Measurements from ENCODE around the gene PSMA5.
"Not testable (repeated sequence)": the region's sequence is repeated elsewhere in the genome, so short reads cannot be mapped to it uniquely, and the experiment has no call there.

Gene PSMA5

GRCh38 chr1:109392788-109393616 lies 33.2 kb downstream of the PSMA5 start:
- no peak for DNase-seq (ENCODE audit: low read depth in 2 of 2, low spot score in 1 of 2)

DNA sequence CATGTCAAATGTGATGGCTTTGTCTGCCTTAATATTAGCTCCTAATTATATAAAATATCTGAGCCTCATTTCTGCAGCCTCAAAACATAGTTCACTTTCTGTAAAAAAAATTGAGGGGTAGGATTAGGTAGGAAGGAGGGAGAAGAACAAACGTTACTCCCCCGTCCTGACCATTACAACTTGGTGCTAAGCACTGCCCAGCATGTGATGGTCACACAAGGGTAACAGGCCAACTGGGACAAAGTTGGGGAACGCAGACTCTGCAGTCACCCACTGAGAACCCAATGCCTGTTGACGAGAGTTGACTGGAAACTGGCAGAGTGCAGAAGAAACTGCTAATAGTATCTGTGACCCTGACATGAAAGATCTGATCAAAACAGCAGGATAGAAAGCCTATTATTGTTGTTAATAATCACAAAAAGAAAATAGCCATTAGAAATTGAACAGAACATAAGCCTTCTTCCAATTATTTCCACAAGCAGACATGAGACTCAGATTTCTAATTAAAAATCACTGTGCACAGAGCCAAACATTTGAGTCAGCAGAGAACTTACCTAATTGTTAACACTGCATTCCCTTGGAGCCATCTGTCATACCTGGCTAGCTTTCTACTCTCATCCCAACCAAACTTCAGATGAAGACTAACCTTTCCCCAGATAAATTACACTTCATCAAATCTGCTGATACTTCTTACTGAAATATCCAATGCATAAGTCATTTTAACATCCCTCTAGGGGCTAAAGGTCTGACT lies 34.0 kb downstream of the PSMA5 start:
- no peak for DNase-seq (ENCODE audit: low read depth in 2 of 2, low spot score in 1 of 2)

DNA sequence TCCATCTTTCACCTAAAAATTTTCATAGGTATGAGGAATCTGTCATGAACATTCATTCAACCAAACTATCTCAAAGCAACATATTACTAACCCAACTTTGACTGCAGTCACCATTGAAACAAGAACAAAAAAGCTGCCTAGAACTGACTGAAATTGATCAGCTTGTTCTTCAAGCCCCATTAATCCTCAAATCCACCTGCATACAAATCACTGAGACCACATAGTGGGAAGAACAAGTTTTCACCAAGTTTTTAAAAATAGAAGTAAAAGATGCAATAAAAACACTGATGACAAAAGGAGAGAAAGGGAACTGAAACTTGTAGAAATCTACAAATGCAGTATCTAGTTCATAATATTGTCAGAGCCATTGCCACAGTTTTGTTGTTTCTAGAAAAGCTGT lies 34.6 kb downstream of the PSMA5 start:
- DNase-seq (ENCODE audit: low read depth in 2 of 2, low spot score in 1 of 2), result no peak

DNA sequence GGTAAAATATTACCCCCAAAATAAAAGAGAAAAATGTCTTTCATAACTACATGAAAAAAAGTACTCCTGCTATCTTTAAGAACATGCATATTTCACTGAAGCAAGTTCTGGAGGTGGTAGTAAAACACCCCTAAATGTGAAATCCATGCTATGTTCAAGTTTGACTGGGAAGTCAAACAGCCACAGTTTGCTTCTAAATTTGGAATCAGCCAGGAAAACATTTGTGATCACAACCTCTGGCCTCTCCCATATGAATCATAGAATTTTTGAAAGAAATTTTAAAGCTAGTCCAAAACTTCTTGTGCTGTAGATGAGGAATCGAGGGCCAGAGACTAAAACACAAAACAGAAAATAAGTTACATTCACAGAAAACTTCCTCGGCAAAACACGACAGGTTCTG lies 35.1 kb downstream of the PSMA5 start:
- no peak for DNase-seq (ENCODE audit: low read depth in 2 of 2, low spot score in 1 of 2)

DNA sequence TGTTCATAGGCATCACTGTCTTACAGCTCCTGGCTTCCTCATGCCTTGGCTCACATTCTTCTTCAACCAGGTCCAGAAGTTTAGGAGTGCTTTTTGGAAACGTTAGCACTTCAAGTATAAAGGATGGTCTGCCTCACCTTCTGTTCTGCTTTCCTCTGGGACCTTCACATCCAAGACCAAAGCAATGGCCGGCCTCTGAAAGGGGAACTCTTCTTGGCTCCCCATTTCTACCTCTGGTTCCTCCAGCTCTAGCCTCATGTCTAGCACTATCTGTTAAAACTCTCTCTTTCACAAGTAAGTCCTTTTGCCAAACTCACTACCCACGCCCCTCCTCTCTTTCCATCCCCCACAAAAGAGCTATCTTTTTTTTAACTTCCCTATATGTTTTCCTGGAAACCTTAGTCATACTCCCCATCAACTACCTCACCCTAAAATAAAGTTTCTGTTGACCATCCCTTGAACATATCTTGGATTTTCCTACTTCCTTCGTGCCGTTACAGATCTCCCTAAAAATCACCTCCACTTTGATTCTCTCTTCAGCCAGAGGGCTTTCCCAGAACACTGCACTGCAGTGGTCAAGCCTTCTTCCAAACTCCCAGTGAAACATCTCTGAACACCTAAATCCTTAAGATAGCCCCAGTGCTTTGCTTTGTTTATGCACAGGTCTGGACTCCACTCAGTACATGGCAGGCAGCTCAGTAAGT lies 36.5 kb downstream of the PSMA5 start:
- no peak for DNase-seq (ENCODE audit: low read depth in 2 of 2, low spot score in 1 of 2)

DNA sequence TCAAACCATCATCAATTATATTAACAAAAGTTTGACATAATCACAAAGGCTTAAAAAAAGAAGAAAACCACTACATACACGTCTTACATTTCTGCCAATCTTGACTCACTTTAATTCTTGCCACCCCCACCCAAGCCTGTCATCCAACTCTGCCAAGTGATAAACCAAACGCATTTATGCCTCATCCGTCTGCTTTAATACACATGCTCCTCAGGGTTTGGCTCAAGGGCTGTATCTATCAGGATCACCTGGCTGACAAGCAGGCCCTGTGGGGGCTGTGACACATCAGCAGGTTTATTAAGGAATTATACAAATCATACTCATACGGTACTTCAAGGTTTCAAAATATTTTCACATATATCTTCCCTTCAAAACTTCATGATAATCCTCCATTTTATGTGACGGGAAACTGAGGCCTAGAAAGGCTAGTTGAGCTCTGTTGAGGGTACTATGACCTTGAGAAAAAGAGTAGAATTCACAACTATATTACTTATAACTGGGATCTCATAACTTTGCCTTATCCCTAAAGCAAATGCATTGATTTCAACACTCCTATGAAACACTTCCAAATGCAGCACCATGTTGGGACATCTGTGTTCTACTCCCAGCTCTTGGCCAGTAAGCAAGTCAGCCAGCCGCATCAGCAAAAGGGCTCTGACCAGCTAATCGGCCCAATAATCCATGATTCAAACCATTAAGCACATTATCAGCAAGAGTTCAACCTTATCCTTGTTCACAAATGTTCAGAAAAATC lies 37.2 kb downstream of the PSMA5 start:
- no peak for DNase-seq (ENCODE audit: low read depth in 2 of 2, low spot score in 1 of 2)

DNA sequence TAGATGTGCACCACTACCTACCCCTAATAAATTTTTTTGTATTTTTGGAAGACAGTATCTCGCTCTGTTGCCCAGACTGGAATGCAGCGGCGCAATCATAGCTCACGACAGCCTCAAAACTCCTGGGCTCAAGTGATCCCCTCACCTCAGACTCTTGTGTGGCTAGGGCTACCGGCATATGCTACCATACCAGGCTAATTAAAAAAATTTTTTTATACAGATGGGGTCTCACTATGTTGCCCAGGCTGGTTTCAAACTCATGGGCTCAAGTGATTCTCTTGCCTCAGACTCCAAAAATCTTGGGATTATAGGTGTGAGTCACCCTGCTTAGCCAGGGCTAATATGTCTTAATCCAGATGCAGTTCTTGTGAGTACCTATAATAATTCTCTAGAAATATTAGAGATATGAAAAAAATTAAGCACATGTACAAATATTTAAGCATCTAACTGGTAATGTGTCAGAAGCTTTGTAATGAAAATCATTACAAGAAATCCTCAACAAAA lies 38.0 kb downstream of the PSMA5 start:
- DNase-seq (ENCODE audit: low read depth in 2 of 2, low spot score in 1 of 2), result no peak

DNA sequence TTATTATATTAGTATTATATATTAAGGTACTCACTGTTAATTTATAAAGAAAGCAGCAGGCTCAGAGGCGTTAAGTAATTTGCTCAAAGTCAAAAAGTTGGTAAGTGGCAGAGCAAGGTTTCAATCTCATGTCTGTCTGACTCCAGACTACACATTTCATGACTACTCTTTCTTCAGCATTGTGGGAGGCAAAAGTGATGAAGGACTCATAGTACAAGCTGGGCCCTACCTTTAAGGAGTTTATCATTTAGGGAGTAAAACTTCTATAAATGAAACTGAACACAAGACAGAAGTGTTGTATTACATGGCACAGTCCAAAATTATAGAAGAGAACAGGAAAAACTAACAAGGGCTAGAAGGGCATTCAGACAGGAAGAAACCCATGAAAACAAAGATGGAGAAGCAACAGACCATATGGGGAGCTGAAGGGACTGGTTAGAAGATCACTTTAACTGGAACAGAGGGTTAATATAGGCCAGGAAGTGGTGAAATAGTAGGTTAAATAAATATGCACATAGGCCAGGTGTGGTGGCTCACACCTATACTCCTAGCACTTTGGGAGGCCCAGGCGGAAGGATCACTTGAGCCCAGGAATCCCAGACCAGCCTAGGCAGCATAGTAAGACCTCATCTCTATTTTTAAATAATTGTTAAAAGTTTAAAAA lies 40.1 kb downstream of the PSMA5 start:
- DNase-seq (ENCODE audit: low read depth in 2 of 2, low spot score in 1 of 2), result no peak

DNA sequence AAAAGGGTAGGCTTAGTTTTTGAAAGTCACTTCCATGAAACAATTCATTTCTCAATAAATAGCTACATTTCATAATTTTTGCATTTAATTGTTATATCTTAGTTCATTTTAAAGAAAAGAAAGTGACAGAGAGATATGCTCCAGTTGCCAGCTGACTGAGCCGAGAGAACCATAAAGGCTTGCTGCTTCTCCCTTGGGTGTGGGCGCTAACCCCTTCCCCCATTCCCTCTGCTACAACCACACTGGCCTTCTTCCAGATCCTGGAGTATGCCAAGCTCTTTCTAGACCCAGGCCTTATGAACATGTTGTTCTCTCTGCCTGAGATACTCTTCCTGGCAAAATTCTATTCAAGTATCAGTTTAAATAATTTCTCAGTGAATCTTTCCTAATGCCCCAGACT lies 40.8 kb downstream of the PSMA5 start:
- DNase-seq (ENCODE audit: low read depth in 2 of 2, low spot score in 1 of 2), result no peak

GRCh38 chr1:109383854-109384253 lies 42.4 kb downstream of the PSMA5 start:
- no peak for DNase-seq (ENCODE audit: low read depth in 2 of 2, low spot score in 1 of 2)

DNA sequence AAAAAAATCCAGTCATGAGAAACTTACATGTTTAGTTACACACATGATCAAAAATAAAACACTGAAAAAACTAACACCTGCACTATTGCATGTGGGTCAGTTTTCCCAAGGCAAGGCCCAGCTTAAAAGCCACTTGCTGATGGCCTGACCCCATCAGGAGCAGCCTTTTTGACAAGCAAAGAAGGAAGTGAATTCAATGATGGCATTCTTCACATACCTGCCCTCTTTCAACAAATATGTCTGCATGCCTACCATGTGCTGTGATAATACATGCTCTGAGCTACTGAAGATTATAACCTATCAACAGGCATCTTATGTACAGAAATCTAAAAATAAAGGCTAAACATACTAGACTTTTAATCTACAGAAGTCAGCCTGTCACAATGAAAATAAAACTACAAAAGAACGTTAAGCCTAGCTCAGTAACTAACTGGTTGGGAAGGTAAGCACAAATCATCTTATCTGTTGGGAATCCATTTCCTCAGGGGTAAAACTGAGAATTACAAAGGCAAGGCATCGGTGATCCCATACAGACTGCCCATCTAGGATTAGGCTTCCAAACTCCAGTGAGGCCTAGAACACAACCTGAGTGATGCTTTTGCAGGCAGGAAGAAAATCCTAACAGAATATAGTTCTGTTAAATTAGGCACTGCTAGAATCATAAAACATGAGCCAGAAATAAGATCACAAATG lies 43.0 kb downstream of the PSMA5 start:
- DNase-seq (ENCODE audit: low read depth in 2 of 2, low spot score in 1 of 2), result no peak

DNA sequence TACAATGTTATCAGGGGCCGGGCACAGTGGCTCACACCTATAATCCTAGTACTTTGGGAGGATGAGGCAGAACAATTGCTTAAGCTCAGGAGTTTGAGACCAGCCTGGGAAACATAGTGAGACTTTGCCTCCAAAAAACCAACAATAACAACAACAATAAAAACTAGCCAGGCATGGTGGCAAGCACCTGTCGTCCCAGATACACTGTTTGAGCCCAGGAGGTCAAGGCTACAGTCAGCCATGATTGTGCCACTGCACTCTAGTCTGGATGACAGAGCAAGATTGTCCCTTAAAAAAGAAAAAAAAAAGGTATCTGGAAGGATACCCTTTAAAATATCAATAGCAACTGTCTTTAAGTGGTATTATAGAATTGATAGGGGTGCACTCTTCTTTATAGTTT lies 44.7 kb downstream of the PSMA5 start:
- DNase-seq (ENCODE audit: low read depth in 2 of 2, low spot score in 1 of 2), result no peak

DNA sequence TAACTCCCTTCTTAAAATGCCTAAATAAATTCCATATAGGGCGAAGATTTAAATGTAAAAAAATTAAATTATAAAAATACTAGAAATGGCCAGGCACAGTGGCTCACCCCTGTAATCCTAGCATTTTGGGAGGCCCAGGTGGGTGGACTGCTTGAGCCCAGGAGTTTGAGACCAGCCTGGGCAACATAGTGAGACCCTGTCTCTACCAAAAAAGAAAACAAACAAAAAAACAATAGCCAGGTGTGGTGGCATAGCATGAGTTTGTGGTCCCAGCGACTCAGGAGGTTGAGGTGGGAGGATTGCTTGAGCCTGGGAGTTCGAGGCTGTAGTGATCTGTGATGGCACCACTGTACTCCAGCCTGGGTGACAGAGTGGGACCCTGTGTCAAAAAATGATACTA lies 46.3 kb downstream of the PSMA5 start:
- DNase-seq (ENCODE audit: low read depth in 2 of 2, low spot score in 1 of 2), result no peak

DNA sequence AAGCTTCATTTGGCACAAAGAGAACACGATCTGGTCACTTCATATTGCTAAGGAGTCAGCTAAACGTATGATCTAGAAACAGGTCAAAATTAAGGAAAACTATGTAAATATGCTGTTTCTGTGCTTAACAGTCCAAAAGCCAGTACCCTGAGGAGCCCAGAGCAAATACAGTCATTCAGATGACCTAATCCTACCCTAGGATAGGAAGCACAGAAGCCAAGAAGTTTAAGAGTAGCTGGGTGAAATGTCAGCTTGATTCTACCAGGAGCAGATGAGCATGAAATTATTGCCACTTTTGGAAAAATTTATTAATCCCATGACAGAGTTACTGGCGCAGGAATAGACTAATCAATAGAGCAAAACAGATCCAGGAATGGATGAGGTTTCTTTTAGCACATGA lies 46.8 kb downstream of the PSMA5 start:
- no peak for DNase-seq (ENCODE audit: low read depth in 2 of 2, low spot score in 1 of 2)

DNA sequence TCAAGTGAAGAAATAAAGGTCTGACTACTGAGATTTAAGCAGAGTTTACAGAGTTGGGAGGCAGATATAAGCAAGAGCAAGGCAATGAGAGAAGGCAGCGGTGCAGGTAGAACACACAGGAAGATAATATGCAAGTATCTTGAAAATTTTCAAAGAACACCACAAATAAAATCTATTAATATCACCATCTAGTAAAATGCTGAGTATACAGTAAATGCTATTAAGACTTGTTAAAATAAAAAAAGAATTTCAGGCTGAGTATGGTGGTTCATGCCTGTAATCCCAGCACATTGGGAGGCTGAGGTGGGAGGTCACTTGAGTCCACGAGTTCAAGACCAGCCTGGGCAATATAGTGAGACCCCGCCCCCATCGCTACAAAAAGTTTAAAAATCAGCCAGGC lies 48.5 kb downstream of the PSMA5 start:
- DNase-seq (ENCODE audit: low read depth in 2 of 2, low spot score in 1 of 2), result no peak

DNA sequence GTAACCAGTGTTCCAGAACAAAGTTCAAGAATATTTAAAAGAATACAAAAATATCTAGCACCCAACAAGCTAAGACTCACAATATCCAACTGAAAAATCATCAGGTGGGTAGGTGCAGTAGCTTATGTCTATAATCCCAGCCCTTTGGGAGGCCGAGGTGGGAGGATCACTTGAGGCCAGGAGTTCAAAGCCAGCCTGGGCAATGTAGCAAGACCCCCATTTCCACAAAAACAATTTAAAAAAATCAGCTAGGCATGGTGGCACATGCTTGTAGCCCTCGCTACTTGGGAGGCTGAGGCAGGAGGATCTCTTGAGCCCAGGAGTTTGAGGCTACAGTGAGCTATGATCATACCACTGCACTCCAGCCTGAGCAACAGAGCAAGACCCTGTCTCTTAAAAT lies 52.6 kb downstream of the PSMA5 start:
- not testable (repeated sequence) for DNase-seq (ENCODE audit: low read depth in 2 of 2, low spot score in 1 of 2)

DNA sequence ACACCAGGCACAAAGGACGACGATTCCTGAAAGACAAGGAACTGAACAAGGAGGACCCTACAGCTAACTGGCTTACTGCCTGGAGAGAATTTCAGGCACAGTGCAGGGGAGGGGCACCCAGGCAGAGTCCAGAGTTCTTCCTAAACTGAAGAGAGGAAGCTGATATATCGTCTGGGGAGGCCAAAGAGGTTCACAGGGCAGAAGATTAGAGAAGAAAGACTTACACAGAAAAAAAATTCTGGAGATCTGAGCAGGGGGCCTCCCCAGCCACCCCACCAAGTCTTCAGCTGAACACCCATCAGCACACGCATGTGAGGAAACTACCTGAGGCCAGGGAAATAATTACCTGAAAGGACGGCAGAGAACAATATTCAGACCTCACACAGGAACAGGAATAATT lies 53.1 kb downstream of the PSMA5 start:
- DNase-seq (ENCODE audit: low read depth in 2 of 2, low spot score in 1 of 2), result no peak

DNA sequence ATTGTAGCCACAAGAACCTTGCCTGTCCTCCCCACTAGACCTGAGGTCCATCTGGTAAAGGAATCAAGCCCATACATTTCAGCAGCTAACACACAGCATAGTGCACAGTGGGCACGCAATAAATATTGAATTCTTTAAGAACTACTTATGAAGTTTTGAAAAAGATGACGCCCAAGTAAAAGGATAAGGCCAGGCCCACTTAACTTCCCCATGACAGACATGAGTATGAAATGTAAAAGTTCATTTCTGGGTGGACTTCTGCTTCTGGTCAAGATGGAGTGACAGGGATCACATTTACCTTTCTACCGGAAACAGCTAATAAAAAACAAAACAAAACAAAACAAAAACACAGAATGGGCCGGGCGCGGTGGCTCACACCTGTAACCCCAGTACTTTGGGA lies 54.0 kb downstream of the PSMA5 start:
- no peak for DNase-seq (ENCODE audit: low read depth in 2 of 2, low spot score in 1 of 2)

- DNase-seq (ENCODE audit: low read depth in 2 of 2, low spot score in 1 of 2), result no peak
These were observed 54.9 kb downstream of the PSMA5 start for GRCh38 chr1:109371341-109371739.

DNA sequence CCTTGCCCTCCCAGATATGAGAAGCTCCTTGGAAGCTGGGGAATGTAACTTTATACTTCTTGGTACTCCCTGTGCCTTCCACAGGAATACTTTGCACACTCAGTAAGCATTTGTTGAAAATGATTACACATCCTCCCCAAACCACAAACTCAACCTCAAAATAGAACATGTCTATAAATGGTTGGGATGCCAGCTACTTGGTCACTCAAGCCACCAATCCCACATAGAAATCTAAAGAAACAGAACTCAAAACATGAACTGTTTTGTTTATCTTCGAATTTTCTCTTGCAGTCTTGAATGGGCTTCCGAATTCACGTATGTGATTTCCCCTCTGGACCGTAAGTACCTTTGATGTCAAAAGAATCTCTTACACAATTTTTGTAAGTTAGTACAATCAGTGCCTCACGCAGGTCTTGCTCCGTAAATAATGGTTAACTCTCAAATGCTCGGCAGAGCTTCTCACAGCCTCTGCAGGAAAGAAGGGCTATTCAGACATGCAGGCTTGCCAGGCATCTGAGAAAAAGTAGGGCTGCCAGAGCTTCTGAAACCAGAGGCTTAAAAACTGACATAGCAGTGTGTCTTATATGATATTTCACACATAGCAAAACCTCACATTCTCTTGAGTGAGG lies 55.4 kb downstream of the PSMA5 start:
- no peak for DNase-seq (ENCODE audit: low read depth in 2 of 2, low spot score in 1 of 2)
